ENCODE results near the gene PLPP2.

PLPP2 gene

DNA sequence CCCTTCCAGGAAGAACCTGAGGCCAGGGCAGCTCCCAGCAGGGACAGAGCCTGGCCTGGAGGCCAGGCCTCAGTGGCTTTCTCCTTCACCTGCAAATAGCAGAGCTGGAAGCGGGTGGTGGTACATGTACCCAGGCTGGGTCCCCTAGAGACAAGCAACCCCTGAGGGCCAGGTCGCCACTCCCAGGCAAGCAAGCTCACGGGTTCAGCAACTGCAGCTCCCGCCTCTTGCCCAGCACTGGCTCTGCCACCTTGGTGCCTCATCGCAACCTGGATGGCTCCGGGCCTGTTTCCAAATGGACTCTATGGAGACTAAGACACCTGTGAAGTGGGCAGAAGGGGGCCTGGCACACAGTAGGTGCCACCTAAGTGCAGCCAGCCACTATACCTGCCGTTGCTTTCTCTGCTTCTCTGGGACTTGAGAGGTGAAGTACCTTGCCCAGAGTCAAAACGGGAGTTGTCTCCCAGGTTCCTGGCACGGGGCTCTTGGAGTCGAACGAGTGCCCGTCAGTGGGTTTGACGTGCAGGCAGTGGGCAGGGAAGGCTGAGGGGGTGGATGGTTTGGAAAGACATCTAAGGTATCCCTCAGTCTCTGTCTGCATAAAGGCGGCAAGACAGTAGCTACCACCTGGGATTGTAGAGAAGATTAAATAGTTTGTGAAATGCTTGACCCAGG is 2.4 kb upstream of the PLPP2 start:
- no peak for DNase-seq (ENCODE audit: low read depth, low spot score)
- no peaks in the 10 kb centered on the region for H3K36me3 ChIP-seq (ENCODE audit: insufficient read depth, low read length)
- no peak overlapping the region for H3K27ac ChIP-seq
- H3K9ac ChIP-seq (ENCODE audit: insufficient read length), result no peak overlapping the region
- no peaks in the 10 kb centered on the region for H3K9me3 ChIP-seq (ENCODE audit: low read depth, low read length)
- TF ChIP-seq POLR2AphosphoS5 (IDR thresholded peaks at IDR 0.05; ENCODE audit: borderline replicate concordance, low read depth, low read length) (no peak), FOXP2 (optimal IDR thresholded peaks at IDR 0.05; ENCODE audit: control extremely low read depth, extremely low read length, insufficient read depth) (no peak), EZH2 (IDR thresholded peaks at IDR 0.05) (no peak)
- no peak overlapping the region for H3K4me3 ChIP-seq

DNA sequence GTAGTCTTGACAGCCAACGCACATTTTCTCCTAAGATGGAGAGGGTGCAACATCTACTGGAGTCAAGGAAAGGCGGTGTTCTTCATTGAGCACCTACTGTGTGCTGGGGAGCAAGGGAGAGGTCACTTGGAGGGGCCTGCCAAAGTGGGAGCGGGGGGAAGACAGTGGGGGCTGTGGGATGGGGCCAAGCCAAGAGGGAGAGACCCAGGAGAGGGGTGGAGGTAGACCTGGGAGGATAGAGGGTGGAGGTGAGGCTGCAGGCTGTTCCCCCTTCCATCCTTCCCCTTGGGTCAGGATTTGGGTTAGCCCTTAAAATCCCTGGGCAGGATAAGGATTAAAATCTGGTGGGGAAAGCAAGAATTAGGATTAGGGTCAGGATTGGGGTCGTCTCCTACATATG is 1.7 kb upstream of the PLPP2 start:
- no peak for TF ChIP-seq FOXP2 (optimal IDR thresholded peaks at IDR 0.05; ENCODE audit: control extremely low read depth, extremely low read length, insufficient read depth)
- no peak for TF ChIP-seq EZH2 (IDR thresholded peaks at IDR 0.05)
- no peak for TF ChIP-seq POLR2AphosphoS5 (IDR thresholded peaks at IDR 0.05; ENCODE audit: borderline replicate concordance, low read depth, low read length)
- H3K27ac ChIP-seq, result no peak overlapping the region
- H3K9me3 ChIP-seq (ENCODE audit: low read depth, low read length), result no peaks in the 10 kb centered on the region
- no peak for DNase-seq (ENCODE audit: low read depth, low spot score)
- no peak overlapping the region for H3K9ac ChIP-seq (ENCODE audit: insufficient read length)
- H3K4me3 ChIP-seq, result no peak overlapping the region
- H3K36me3 ChIP-seq (ENCODE audit: insufficient read depth, low read length), result no peaks in the 10 kb centered on the region

DNA sequence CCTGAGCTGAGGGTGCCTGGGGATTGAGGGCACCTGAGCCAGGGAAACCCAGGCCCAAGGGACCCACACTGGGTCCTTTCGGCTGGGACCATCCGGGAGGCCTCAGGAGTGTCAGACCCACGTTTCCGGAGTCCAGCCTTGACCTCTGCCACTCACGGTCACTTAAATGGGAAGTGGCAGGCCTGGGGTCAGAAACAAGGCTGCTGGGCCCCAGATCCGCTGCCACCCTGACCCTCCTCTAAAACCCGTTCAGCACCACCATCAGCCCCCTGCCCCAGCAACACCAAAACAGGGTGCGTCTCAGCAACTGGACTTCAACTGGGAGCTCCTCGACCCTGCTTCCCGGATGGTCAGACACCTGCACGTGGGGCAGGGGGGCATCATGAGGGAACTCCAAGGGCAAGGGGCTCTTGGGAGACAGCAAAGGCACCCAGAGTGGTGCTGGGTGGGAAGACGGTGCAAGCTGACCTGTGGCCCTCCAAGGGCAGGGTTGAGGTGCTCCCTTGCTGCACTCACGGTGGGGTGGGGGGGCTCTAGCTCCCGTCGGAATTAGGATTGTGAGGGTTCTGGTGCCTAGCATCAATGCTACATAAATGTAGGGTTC is 1.2 kb upstream of the PLPP2 start:
- H3K27ac ChIP-seq, result no peak overlapping the region
- no peaks in the 10 kb centered on the region for H3K36me3 ChIP-seq (ENCODE audit: insufficient read depth, low read length)
- no peak for DNase-seq (ENCODE audit: low read depth, low spot score)
- no peak overlapping the region for H3K9ac ChIP-seq (ENCODE audit: insufficient read length)
- no peaks in the 10 kb centered on the region for H3K9me3 ChIP-seq (ENCODE audit: low read depth, low read length)
- H3K4me3 ChIP-seq, result no peak overlapping the region
- TF ChIP-seq FOXP2 (optimal IDR thresholded peaks at IDR 0.05; ENCODE audit: control extremely low read depth, extremely low read length, insufficient read depth) (no peak), EZH2 (IDR thresholded peaks at IDR 0.05) (no peak), POLR2AphosphoS5 (IDR thresholded peaks at IDR 0.05; ENCODE audit: borderline replicate concordance, low read depth, low read length) (no peak)

DNA sequence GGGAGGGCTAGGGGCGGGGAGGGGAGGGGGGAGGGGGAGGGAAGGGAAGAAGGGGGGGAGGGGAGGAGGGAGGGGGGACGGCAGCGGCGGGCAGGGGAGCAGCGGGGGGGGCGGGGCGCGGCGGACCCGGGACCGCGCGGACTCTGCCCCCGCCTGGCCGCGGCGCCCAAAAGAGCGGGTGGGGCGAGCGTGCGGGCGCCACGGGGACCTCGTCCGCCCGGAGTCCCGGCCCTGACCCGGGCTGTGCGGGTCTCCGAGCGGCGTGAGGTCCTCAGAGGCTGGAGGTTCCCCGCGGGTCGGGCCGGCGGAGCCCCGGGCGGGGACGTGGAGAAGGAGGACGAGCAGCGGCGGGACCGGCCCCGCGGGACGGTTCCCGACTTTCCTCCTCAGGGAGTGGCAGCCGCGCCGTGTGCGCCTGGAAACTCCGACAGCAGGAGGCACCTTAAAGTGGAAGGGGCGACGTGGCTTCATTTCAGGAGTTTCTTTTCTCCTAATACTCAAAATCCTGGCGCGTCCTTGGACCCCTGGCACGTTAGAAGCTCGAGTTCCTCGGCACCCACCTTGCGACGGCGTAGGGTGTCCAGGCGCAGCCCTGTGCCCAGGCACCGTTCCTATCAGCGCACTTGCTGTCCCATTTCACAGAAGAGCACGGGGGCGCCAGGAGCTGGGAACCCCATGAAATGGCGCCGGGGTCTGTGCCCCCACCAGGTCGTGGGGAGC is 518 bp upstream of the PLPP2 start:
- H3K9me3 ChIP-seq (ENCODE audit: low read depth, low read length), result no peaks in the 10 kb centered on the region
- TF ChIP-seq FOXP2 (optimal IDR thresholded peaks at IDR 0.05; ENCODE audit: control extremely low read depth, extremely low read length, insufficient read depth) (no peak), POLR2AphosphoS5 (IDR thresholded peaks at IDR 0.05; ENCODE audit: borderline replicate concordance, low read depth, low read length) (no peak), EZH2 (IDR thresholded peaks at IDR 0.05) (no peak)
- DNase-seq (ENCODE audit: low read depth, low spot score), result no peak
- no peaks in the 10 kb centered on the region for H3K36me3 ChIP-seq (ENCODE audit: insufficient read depth, low read length)
- no peak overlapping the region for H3K9ac ChIP-seq (ENCODE audit: insufficient read length)
- no peak overlapping the region for H3K27ac ChIP-seq
- H3K4me3 ChIP-seq, result peak overlapping the region; percentile 64

DNA sequence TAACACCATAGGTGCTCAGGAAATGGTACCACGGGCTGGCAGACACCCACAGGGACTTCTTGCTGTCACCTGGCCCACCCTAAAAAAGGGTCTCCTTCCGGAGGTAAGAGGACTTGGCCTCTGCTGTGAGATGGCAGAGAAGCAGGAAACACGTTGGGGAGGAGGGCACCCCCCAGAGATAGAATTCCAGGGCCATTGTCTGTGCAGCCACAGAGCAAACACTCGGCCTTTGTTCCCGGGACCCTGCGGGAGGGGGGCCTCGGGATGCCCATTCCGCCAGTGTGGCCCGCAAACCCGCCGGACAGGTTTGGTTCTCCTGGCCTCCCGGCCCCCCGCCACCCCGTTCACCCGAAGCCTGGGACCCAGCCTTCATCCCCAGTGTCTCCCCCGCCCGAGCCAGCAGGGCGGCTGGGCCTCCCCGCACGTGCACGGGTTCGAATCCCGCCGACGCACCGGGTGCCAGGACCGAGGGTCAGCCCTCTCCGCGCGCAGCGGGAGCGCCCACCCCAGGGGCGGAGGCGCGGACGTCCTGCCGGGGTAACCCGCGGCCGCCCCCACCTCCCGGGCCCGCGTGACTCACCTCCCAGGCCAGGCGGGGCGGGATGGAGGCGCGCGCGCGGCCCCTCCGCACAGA is 714 bp downstream of the PLPP2 start:
- TF ChIP-seq EZH2 (IDR thresholded peaks at IDR 0.05) (no peak), POLR2AphosphoS5 (IDR thresholded peaks at IDR 0.05; ENCODE audit: borderline replicate concordance, low read depth, low read length) (no peak), FOXP2 (optimal IDR thresholded peaks at IDR 0.05; ENCODE audit: control extremely low read depth, extremely low read length, insufficient read depth) (no peak)
- no peak for DNase-seq (ENCODE audit: low read depth, low spot score)
- H3K9ac ChIP-seq (ENCODE audit: insufficient read length), result no peak overlapping the region
- peak overlapping the region; percentile 81 for H3K4me3 ChIP-seq
- no peak overlapping the region for H3K27ac ChIP-seq
- H3K36me3 ChIP-seq (ENCODE audit: insufficient read depth, low read length), result no peaks in the 10 kb centered on the region
- no peaks in the 10 kb centered on the region for H3K9me3 ChIP-seq (ENCODE audit: low read depth, low read length)

DNA sequence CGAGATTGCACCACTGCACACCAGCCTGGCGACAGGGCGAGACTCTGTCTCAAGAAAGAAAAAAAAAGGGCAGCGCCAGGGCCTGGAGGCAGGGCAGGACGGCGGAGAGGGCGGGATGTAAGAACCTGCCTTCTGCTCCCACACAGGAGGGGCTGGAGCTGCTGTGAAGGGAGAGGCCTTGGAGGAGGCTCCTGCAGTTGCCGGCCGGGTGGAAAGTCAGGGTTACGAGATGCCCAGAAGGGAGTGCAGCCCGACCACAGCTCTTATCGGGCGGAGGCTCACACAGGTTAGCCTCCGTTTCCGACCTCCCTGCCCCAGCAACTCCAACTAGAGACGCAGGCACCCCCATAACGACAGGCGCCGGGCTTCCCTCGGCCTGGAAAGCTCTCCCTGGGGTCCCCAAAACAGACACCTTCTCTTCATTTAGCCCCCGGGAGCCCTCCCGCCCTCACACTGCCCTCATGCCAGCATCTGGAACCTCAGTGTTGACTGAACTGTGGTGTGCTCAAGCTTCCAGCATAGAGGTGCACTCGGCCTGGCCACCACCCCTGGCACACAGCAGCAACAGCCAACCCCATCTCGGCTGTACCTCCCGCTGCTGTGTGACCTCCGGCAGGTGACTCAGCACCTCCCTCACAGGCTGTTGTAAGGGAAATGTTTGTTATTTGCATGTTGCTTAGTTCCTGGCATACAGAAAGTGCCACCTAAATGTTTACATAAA is 1.4 kb downstream of the PLPP2 start:
- Histone ChIP-seq H3K9me3 (ENCODE audit: low read depth, low read length) (no peaks in the 10 kb centered on the region), H3K9ac (ENCODE audit: insufficient read length) (no peak overlapping the region), H3K27ac (no peak overlapping the region), H3K4me3 (no peak overlapping the region; the same call in 1 of the 2 replicates), H3K36me3 (ENCODE audit: insufficient read depth, low read length) (no peaks in the 10 kb centered on the region)
- no peak for TF ChIP-seq FOXP2 (optimal IDR thresholded peaks at IDR 0.05; ENCODE audit: control extremely low read depth, extremely low read length, insufficient read depth)
- no peak for TF ChIP-seq EZH2 (IDR thresholded peaks at IDR 0.05)
- TF ChIP-seq POLR2AphosphoS5 (IDR thresholded peaks at IDR 0.05; ENCODE audit: borderline replicate concordance, low read depth, low read length), result no peak
- no peak for DNase-seq (ENCODE audit: low read depth, low spot score)

DNA sequence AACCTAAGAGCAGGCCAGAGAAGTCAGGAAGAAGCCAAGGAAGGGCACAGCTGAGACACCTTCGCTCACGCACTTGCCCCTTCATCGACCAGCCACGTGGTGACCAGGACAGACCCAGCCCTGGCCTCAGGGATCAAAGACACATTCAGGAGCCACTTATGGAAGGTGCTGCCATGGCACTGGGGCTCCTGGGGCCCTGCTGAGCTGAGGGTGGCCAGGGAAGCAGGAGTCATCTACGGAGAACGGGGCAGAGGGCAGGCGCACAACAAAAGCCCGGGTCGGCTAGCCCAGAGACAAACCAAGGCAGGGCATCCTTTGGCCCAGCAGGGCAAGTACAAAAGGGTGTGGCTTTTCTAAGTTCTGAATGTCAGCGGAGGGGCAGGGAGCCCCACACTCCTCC is 2.3 kb downstream of the PLPP2 start:
- H3K36me3 ChIP-seq (ENCODE audit: insufficient read depth, low read length), result no peaks in the 10 kb centered on the region
- no peak overlapping the region for H3K9ac ChIP-seq (ENCODE audit: insufficient read length)
- TF ChIP-seq FOXP2 (optimal IDR thresholded peaks at IDR 0.05; ENCODE audit: control extremely low read depth, extremely low read length, insufficient read depth), result no peak
- no peak for TF ChIP-seq EZH2 (IDR thresholded peaks at IDR 0.05)
- no peak for TF ChIP-seq POLR2AphosphoS5 (IDR thresholded peaks at IDR 0.05; ENCODE audit: borderline replicate concordance, low read depth, low read length)
- H3K27ac ChIP-seq, result no peak overlapping the region
- no peak overlapping the region for H3K4me3 ChIP-seq
- no peaks in the 10 kb centered on the region for H3K9me3 ChIP-seq (ENCODE audit: low read depth, low read length)
- no peak for DNase-seq (ENCODE audit: low read depth, low spot score)
